ENCODE results near the gene UCN. TPM values are rescaled to one million over a fixed set of nuclear protein-coding genes. Genes with fewer than 3 reads are reported as not detected.
"Not testable (repeated sequence)": the region's sequence is repeated elsewhere in the genome, so short reads cannot be mapped to it uniquely, and the experiment has no call there.

The UCN gene
- total RNA-seq, 1 experiment from 2014 or later, result 0.32 TPM

- DNase-seq, result no peak
- Histone ChIP-seq H3K27me3 (no peaks in the 10 kb centered on the region), H3K9me3 (replicated peaks) (no peaks in the 10 kb centered on the region), H3K36me3 (peaks cover 4% of the 10 kb centered on the region; the same call in 1 of the 2 replicates), H3K4me3 (no peak overlapping the region), H3K4me1 (no peaks in the 10 kb centered on the region; the same call in 1 of the 2 replicates), H3K27ac (no peak overlapping the region)
Measured at GRCh38 chr2:27306136-27306535, 2.1 kb downstream of the UCN start.

- no peak overlapping the region for H3K27ac ChIP-seq
- no peaks in the 10 kb centered on the region; the same call in 1 of the 2 replicates for H3K4me1 ChIP-seq
Measured at GRCh38 chr2:27305516-27305915, 2.7 kb downstream of the UCN start.

GRCh38 chr2:27304488-27305240 is 3.6 kb downstream of the UCN start:
- Histone ChIP-seq H3K4me3 (no peak overlapping the region), H3K27me3 (no peaks in the 10 kb centered on the region), H3K27ac (no peak overlapping the region), H3K9me3 (replicated peaks) (no peaks in the 10 kb centered on the region), H3K36me3 (peaks cover 4% of the 10 kb centered on the region; the same call in 1 of the 2 replicates), H3K4me1 (no peaks in the 10 kb centered on the region; the same call in 1 of the 2 replicates)
- DNase-seq, result no peak

More at GRCh38 chr2:27305516-27305915, 2.7 kb downstream of the UCN start:
- Histone ChIP-seq H3K27me3 (no peaks in the 10 kb centered on the region), H3K4me3 (no peak overlapping the region), H3K36me3 (peaks cover 4% of the 10 kb centered on the region; the same call in 1 of the 2 replicates), H3K9me3 (replicated peaks) (no peaks in the 10 kb centered on the region)
- DNase-seq, result no peak

- no peaks in the 10 kb centered on the region for H3K9me3 ChIP-seq (replicated peaks)
- H3K4me3 ChIP-seq, result peak overlapping the region; percentile 42
- no peak overlapping the region for H3K27ac ChIP-seq
- no peaks in the 10 kb centered on the region; the same call in 1 of the 2 replicates for H3K4me1 ChIP-seq
- H3K27me3 ChIP-seq, result 0 out of 2 replicates have a peak, but pooled peaks cover 5% of the 10 kb centered on the region
- no peaks in the 10 kb centered on the region for H3K36me3 ChIP-seq
- DNase-seq, result peak; percentile 71 to 90
Measured at GRCh38 chr2:27303093-27304025, 4.9 kb downstream of the UCN start.

- not testable (repeated sequence) for H3K27ac ChIP-seq; H3K4me1 ChIP-seq; H3K36me3 ChIP-seq; H3K9me3 ChIP-seq (replicated peaks); DNase-seq; H3K27me3 ChIP-seq; H3K4me3 ChIP-seq
Measured at GRCh38 chr2:27300606-27301005, 7.6 kb downstream of the UCN start.

GRCh38 chr2:27298391-27299080 is 9.7 kb downstream of the UCN start:
- H3K27me3 ChIP-seq, result peaks cover 7% of the 10 kb centered on the region; the same call in 1 of the 2 replicates
- no peak for DNase-seq
- no peaks in the 10 kb centered on the region for H3K9me3 ChIP-seq (replicated peaks)

GRCh38 chr2:27297195-27297594 is 11.1 kb downstream of the UCN start:
- no peak for DNase-seq
- H3K27me3 ChIP-seq, result peaks cover 9% of the 10 kb centered on the region
- H3K9me3 ChIP-seq (replicated peaks), result no peaks in the 10 kb centered on the region
- peaks cover 14% of the 10 kb centered on the region for H3K4me1 ChIP-seq
- H3K27ac ChIP-seq, result no peak overlapping the region
- H3K36me3 ChIP-seq, result no peaks in the 10 kb centered on the region
- no peak overlapping the region for H3K4me3 ChIP-seq

More at GRCh38 chr2:27298391-27299080, 9.7 kb downstream of the UCN start:
- Histone ChIP-seq H3K36me3 (no peaks in the 10 kb centered on the region), H3K4me3 (no peak overlapping the region), H3K4me1 (peaks cover 5% of the 10 kb centered on the region), H3K27ac (no peak overlapping the region)

GRCh38 chr2:27296481-27296880 is 11.8 kb downstream of the UCN start:
- DNase-seq, result no peak
- peaks cover 14% of the 10 kb centered on the region for H3K4me1 ChIP-seq
- peaks cover 16% of the 10 kb centered on the region for H3K27me3 ChIP-seq
- no peaks in the 10 kb centered on the region for H3K9me3 ChIP-seq (replicated peaks)
- no peaks in the 10 kb centered on the region for H3K36me3 ChIP-seq
- H3K27ac ChIP-seq, result no peak overlapping the region
- H3K4me3 ChIP-seq, result no peak overlapping the region

GRCh38 chr2:27294928-27295327 is 13.3 kb downstream of the UCN start:
- H3K4me1 ChIP-seq, result peaks cover 26% of the 10 kb centered on the region
- no peaks in the 10 kb centered on the region for H3K9me3 ChIP-seq (replicated peaks)
- no peak overlapping the region for H3K27ac ChIP-seq
- peaks cover 24% of the 10 kb centered on the region for H3K27me3 ChIP-seq
- no peak overlapping the region for H3K4me3 ChIP-seq
- no peak for DNase-seq
- no peaks in the 10 kb centered on the region for H3K36me3 ChIP-seq

- Histone ChIP-seq H3K4me3 (no peak overlapping the region), H3K36me3 (no peaks in the 10 kb centered on the region), H3K27me3 (peaks cover 32% of the 10 kb centered on the region), H3K27ac (no peak overlapping the region), H3K9me3 (replicated peaks) (no peaks in the 10 kb centered on the region), H3K4me1 (peaks cover 26% of the 10 kb centered on the region)
- DNase-seq, result peak in 1 of 2 experiments; percentile 44
Measured at GRCh38 chr2:27291865-27292264, 16.4 kb downstream of the UCN start.

- DNase-seq, result no peak
- no peak overlapping the region for H3K27ac ChIP-seq
- H3K4me3 ChIP-seq, result no peak overlapping the region
- H3K36me3 ChIP-seq, result no peaks in the 10 kb centered on the region
- peaks cover 33% of the 10 kb centered on the region for H3K27me3 ChIP-seq
- peaks cover 26% of the 10 kb centered on the region for H3K4me1 ChIP-seq
- no peaks in the 10 kb centered on the region for H3K9me3 ChIP-seq (replicated peaks)
Measured at GRCh38 chr2:27290549-27290948, 17.7 kb downstream of the UCN start.

- DNase-seq, result no peak
- Histone ChIP-seq H3K27me3 (peaks cover 38% of the 10 kb centered on the region), H3K36me3 (no peaks in the 10 kb centered on the region), H3K4me3 (no peak overlapping the region), H3K9me3 (replicated peaks) (no peaks in the 10 kb centered on the region), H3K4me1 (peaks cover 22% of the 10 kb centered on the region), H3K27ac (no peak overlapping the region)
Measured at GRCh38 chr2:27288610-27289009, 19.6 kb downstream of the UCN start.

- no peak for DNase-seq
- Histone ChIP-seq H3K27me3 (peaks cover 21% of the 10 kb centered on the region), H3K4me1 (peaks cover 25% of the 10 kb centered on the region), H3K9me3 (replicated peaks) (no peaks in the 10 kb centered on the region), H3K27ac (no peak overlapping the region), H3K4me3 (no peak overlapping the region), H3K36me3 (no peaks in the 10 kb centered on the region)
Measured at GRCh38 chr2:27285481-27285880, 22.8 kb downstream of the UCN start.

- H3K4me3 ChIP-seq, result no peak overlapping the region
- H3K27ac ChIP-seq, result no peak overlapping the region
- H3K4me1 ChIP-seq, result peaks cover 20% of the 10 kb centered on the region
- no peaks in the 10 kb centered on the region for H3K36me3 ChIP-seq
- DNase-seq, result no peak
- H3K27me3 ChIP-seq, result peaks cover 21% of the 10 kb centered on the region
- H3K9me3 ChIP-seq (replicated peaks), result no peaks in the 10 kb centered on the region
Measured at GRCh38 chr2:27284996-27285395, 23.2 kb downstream of the UCN start.

Data from SJCRH30 (cell line).